HL-60 (cell line): ENCODE data around the gene TRIM44.

ENCODE experiments used
- DNase-seq, 2 experiments: peaks; one replicate each; pipeline ENCODE4 v3.0.0-alpha.2; 2010 to 2020; ENCODE audit warnings: low read depth in 1 of 2, low spot score in 1 of 2
- H3K27ac ChIP-seq: fragments of 250-450 bp; sonication (Bioruptor Pico); replicated peaks from 2 replicates; pipeline ENCODE4 v1.5.1; 2020; ENCODE audit warnings: mild to moderate bottlenecking, moderate library complexity
- H3K27me3 ChIP-seq: fragments of 250-450 bp; sonication (Bioruptor Pico); 2 replicates; pipeline ENCODE4 v1.5.1; 2021; ENCODE audit warnings: mild to moderate bottlenecking, moderate library complexity; ENCODE audit not compliant: insufficient read depth, poor library complexity, severe bottlenecking
- H3K4me3 ChIP-seq: replicated peaks from 2 replicates; pipeline ENCODE4 v1.5.1; 2011; ENCODE audit warnings: mild to moderate bottlenecking, control low read depth, low read length; ENCODE audit not compliant: insufficient read depth
- GABPA ChIP-seq: IDR thresholded peaks from 2 replicates; pipeline ENCODE4 v1.6.1; 2012; ENCODE audit warnings: low read depth
- POLR2AphosphoS5 ChIP-seq: IDR thresholded peaks from 2 replicates; pipeline ENCODE4 v1.6.1; 2012; ENCODE audit warnings: low read depth
- REST ChIP-seq: IDR thresholded peaks from 2 replicates; pipeline ENCODE4 v1.6.1; 2012; ENCODE audit warnings: low read depth; ENCODE audit not compliant: insufficient replicate concordance
- SPI1 ChIP-seq: IDR thresholded peaks from 2 replicates; pipeline ENCODE4 v1.6.1; 2012; ENCODE audit warnings: low read depth, mild to moderate bottlenecking, borderline replicate concordance
- TF ChIP-seq, protein P1 (sequence below): IDR thresholded peaks from one replicate; pipeline ENCODE4 v1.5.1; 2011; ENCODE audit warnings: low read length, control low read depth, inconsistent platforms; ENCODE audit not compliant: insufficient read depth

Gene TRIM44

DNA sequence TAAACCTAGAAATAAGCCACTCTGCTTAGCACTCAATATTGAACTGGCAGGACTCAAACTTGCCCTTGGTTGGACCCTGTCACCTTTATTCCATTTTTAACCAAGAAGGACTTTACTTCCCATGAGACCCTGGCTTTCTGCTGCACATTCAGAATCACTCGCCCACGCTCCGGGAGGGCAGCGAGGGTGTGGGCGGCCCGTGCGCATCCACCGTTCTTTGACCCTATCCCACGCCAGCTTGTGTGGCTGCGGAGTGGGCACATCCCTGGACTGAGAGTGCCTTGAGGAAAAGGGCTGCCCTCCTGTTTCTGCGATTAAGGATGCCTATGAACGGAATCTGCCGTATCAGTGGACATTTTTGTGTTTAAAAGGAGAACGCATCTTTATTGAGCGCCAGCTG, 39.6 kb downstream of the TRIM44 start:
- no peak for DNase-seq

DNA sequence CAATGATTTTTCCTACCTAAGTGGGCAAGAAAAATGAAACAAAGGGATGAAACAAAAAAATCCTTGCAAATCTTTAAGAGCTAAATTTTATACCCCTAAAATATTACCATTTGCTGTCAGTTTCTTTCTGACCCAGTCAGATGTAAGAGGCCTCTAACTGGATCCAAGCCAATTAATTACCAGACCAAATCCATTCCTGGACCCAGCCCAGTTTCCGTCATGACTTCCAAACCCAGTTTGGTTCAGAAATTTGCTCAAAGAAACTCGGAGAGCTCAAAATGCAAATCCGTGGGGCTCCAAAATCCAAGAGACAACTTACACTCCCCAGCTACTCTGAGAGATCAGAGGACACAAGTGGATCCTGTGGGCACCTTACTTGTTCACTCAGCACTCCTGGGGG, 46.8 kb downstream of the TRIM44 start:
- Histone ChIP-seq H3K4me3 (no peak overlapping the region), H3K27ac (no peak overlapping the region), H3K27me3 (no peaks in the 10 kb centered on the region)
- no peak for TF ChIP-seq SPI1
- TF ChIP-seq, protein P1, sequence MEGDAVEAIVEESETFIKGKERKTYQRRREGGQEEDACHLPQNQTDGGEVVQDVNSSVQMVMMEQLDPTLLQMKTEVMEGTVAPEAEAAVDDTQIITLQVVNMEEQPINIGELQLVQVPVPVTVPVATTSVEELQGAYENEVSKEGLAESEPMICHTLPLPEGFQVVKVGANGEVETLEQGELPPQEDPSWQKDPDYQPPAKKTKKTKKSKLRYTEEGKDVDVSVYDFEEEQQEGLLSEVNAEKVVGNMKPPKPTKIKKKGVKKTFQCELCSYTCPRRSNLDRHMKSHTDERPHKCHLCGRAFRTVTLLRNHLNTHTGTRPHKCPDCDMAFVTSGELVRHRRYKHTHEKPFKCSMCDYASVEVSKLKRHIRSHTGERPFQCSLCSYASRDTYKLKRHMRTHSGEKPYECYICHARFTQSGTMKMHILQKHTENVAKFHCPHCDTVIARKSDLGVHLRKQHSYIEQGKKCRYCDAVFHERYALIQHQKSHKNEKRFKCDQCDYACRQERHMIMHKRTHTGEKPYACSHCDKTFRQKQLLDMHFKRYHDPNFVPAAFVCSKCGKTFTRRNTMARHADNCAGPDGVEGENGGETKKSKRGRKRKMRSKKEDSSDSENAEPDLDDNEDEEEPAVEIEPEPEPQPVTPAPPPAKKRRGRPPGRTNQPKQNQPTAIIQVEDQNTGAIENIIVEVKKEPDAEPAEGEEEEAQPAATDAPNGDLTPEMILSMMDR, result no peak
- TF ChIP-seq POLR2AphosphoS5, result no peak
- TF ChIP-seq REST, result no peak
- no peak for TF ChIP-seq GABPA
- DNase-seq, result no peak

More for the DNA sequence above, 39.6 kb downstream of the TRIM44 start:
- no peaks in the 10 kb centered on the region for H3K27me3 ChIP-seq
- H3K27ac ChIP-seq, result no peak overlapping the region
- TF ChIP-seq, protein P1, result no peak
- no peak for TF ChIP-seq REST
- no peak overlapping the region for H3K4me3 ChIP-seq

GRCh38 chr11:35711173-35711910, 48.8 kb downstream of the TRIM44 start:
- TF ChIP-seq POLR2AphosphoS5 (no peak), SPI1 (no peak), REST (no peak), GABPA (no peak)
- TF ChIP-seq, protein P1, result no peak
- H3K4me3 ChIP-seq, result no peak overlapping the region
- no peak for DNase-seq
- no peaks in the 10 kb centered on the region for H3K27me3 ChIP-seq
- H3K27ac ChIP-seq, result no peak overlapping the region
